Osteoblast (primary cell): ENCODE measurements around the gene LPAR1. TPM values are rescaled to one million over a fixed set of nuclear protein-coding genes. Genes with fewer than 3 reads are reported as not detected.
"Not testable (repeated sequence)": the region's sequence is repeated elsewhere in the genome, so short reads cannot be mapped to it uniquely, and the experiment has no call there.

Experiments
- DNase-seq: peaks from one replicate; pipeline ENCODE4 v3.0.0; 2011; ENCODE audit warnings: low spot score, mixed read lengths; ENCODE audit not compliant: insufficient read length; ENCODE audit errors: missing footprints
- H2AFZ ChIP-seq: 2 replicates; pipeline ENCODE4 v1.6.0; 2011; ENCODE audit warnings: mild to moderate bottlenecking, low read length
- H3K27ac ChIP-seq: 2 replicates; pipeline ENCODE4 v1.5.1; 2011; ENCODE audit warnings: mild to moderate bottlenecking, low read depth, low read length, moderate library complexity
- H3K27me3 ChIP-seq: 2 replicates; pipeline ENCODE4 v1.6.0; 2012; ENCODE audit warnings: mild to moderate bottlenecking, control low read depth, inconsistent platforms, low read length, moderate library complexity; ENCODE audit not compliant: insufficient read depth
- H3K36me3 ChIP-seq: 2 replicates; pipeline ENCODE4 v1.5.1; 2011; ENCODE audit warnings: mild to moderate bottlenecking, low read length, control low read depth, moderate library complexity; ENCODE audit not compliant: insufficient read depth
- H3K4me1 ChIP-seq: 2 replicates; pipeline ENCODE4 v1.5.1; 2011; ENCODE audit warnings: mild to moderate bottlenecking, low read length, control low read depth, moderate library complexity; ENCODE audit not compliant: insufficient read depth
- H3K4me2 ChIP-seq: 2 replicates; pipeline ENCODE4 v1.6.0; 2011; ENCODE audit warnings: mild to moderate bottlenecking, low read length; ENCODE audit not compliant: insufficient read depth
- H3K4me3 ChIP-seq: fragments of 200-600 bp; sonication (generic); 3 replicates; pipeline ENCODE4 v1.5.1; 2012; ENCODE audit warnings: mild to moderate bottlenecking, low read length, inconsistent platforms; ENCODE audit not compliant: insufficient read depth
- H3K79me2 ChIP-seq: 2 replicates; pipeline ENCODE4 v1.6.0; 2012; ENCODE audit warnings: mild to moderate bottlenecking, low read length, control low read depth, inconsistent platforms; ENCODE audit not compliant: insufficient read depth
- H3K9me3 ChIP-seq: 2 replicates; pipeline ENCODE4 v1.5.1; 2011; ENCODE audit warnings: low read depth, low read length, control low read depth
- H4K20me1 ChIP-seq: 2 replicates; pipeline ENCODE4 v1.6.0; 2012; ENCODE audit warnings: mild to moderate bottlenecking, low read length, control low read depth; ENCODE audit not compliant: insufficient read depth
- total RNA-seq: library from RNA; depleted of rRNA; stranded (reverse); fragments of >200 nt; gene quantifications from 2 replicates; pipeline ENCODE4 v1.2.3, GENCODE V29; 2012
- TF ChIP-seq, protein P1 (sequence below): IDR thresholded peaks from 2 replicates; pipeline ENCODE4 v1.5.1; 2011; ENCODE audit warnings: mild to moderate bottlenecking, low read depth, low read length, moderate library complexity; ENCODE audit errors: extremely low read depth

The LPAR1 gene
- total RNA-seq, 1 donor = 151 TPM

DNA sequence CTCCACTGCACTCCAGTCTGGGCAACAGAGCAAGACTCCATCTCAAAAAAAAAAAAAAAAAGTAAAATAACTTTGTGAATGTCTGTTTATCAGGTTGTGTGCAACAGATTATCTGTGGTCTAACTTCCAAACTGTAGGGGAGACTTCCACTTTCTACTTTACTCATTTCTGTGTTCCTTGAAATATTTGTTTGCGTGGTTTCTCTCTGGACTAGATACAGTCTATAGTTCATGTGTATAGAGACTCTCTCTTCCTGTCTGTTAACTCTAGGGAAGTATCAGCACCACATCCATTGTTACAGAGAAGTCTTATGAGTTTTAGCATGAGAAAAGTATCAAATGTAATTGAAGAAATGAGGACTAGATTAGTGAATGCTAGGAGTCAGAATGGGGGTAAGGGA lies 168.3 kb downstream of the LPAR1 start:
- no peaks in the 10 kb centered on the region for H3K4me1 ChIP-seq
- no peak overlapping the region for H3K4me2 ChIP-seq
- peaks cover 14% of the 10 kb centered on the region for H3K36me3 ChIP-seq
- no peaks in the 10 kb centered on the region for H3K9me3 ChIP-seq
- H3K27ac ChIP-seq = no peak overlapping the region
- H3K79me2 ChIP-seq = peaks cover 14% of the 10 kb centered on the region
- no peak for DNase-seq
- H3K4me3 ChIP-seq = no peak overlapping the region
- H4K20me1 ChIP-seq = no peaks in the 10 kb centered on the region
- H3K27me3 ChIP-seq = no peaks in the 10 kb centered on the region
- TF ChIP-seq, protein P1, sequence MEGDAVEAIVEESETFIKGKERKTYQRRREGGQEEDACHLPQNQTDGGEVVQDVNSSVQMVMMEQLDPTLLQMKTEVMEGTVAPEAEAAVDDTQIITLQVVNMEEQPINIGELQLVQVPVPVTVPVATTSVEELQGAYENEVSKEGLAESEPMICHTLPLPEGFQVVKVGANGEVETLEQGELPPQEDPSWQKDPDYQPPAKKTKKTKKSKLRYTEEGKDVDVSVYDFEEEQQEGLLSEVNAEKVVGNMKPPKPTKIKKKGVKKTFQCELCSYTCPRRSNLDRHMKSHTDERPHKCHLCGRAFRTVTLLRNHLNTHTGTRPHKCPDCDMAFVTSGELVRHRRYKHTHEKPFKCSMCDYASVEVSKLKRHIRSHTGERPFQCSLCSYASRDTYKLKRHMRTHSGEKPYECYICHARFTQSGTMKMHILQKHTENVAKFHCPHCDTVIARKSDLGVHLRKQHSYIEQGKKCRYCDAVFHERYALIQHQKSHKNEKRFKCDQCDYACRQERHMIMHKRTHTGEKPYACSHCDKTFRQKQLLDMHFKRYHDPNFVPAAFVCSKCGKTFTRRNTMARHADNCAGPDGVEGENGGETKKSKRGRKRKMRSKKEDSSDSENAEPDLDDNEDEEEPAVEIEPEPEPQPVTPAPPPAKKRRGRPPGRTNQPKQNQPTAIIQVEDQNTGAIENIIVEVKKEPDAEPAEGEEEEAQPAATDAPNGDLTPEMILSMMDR = no peak
- H2AFZ ChIP-seq = no peak overlapping the region

DNA sequence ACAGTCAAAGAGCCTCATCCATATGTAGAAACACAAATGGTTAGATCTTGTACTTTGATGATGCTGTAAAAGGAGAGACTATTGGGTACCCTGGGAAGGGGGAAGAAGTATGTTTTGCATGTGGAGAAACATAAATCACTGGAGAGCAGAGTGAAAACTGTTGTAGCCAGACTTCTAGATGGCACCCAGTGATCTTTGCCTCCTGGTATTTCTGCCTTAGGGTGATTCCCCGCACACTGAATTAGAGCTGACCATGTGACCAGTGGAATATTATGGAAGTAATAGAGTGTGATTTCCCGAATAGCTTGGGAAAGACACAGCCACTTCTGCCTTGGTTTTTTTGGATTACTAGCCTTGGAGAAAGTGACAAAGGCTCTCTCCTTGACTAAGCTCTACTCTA lies 174.3 kb downstream of the LPAR1 start:
- Histone ChIP-seq H3K27ac (no peak overlapping the region), H2AFZ (no peak overlapping the region), H3K79me2 (no peaks in the 10 kb centered on the region), H3K4me3 (no peak overlapping the region), H3K27me3 (no peaks in the 10 kb centered on the region), H3K36me3 (no peaks in the 10 kb centered on the region), H3K9me3 (peaks cover 11% of the 10 kb centered on the region), H4K20me1 (no peaks in the 10 kb centered on the region), H3K4me1 (no peaks in the 10 kb centered on the region), H3K4me2 (no peak overlapping the region)
- TF ChIP-seq, protein P1 = no peak
- DNase-seq = no peak

DNA sequence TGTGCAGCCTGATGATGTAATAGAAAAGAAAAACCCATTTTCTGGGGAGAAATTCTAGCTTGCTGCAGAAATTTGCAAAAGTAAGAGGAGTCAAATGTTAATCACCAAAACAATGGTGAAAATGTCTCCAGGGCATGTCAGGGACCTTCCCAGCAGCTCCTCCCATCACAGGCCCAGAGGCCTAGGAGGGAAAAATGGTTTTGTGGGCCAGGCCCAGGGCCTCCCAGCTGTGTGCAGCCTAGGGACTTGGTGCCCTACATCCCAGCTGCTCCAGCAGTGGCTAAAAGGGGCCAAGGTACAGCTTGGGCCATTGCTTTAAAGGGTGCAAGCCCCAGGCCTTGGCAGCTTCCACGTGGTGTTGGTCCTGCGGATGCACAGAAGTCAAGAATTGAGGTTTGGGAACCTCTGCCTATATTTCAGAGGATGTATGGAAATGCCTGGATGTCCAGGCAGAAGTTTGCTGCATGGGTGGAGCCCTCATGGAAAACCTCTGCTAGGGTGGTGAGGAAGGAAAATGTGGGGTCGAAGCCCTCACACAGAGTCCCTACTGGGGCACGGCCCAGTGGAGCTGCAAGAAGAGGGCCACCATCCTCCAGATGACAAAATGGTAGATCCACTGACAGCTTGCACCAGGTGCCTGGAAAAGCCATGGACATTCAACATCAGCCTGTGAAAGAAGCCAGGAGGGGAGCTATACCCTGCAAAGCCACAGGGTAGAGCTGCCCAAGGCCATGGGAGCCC lies 176.7 kb downstream of the LPAR1 start:
- H3K27ac ChIP-seq, H3K4me2 ChIP-seq, H3K27me3 ChIP-seq, H3K79me2 ChIP-seq, H3K4me1 ChIP-seq, H4K20me1 ChIP-seq, H2AFZ ChIP-seq, H3K36me3 ChIP-seq, H3K4me3 ChIP-seq, DNase-seq: not testable (repeated sequence)
- H3K9me3 ChIP-seq = peaks cover 11% of the 10 kb centered on the region

DNA sequence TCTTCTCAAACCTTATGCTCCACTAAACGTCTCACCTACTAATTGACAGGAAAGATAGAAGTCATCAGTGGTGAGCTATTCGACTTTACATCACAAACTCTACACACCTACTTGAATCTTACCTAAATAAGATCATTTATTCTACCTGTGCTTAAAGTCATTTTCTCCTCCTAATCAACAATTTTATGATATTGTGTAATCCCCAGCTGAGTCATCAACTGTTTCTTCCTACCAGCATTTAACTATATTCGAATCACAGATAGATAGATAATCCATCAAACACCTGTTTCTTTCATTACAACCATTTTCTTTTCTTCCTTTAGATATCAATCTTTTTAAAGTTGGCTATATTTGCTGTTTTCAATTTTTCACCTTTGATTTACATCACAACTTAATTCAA lies 181.5 kb downstream of the LPAR1 start:
- H3K36me3 ChIP-seq = no peaks in the 10 kb centered on the region
- TF ChIP-seq, protein P1 = no peak
- no peak overlapping the region for H3K4me3 ChIP-seq
- no peak overlapping the region for H3K4me2 ChIP-seq
- H3K27ac ChIP-seq = no peak overlapping the region
- no peaks in the 10 kb centered on the region for H3K27me3 ChIP-seq
- no peak for DNase-seq
- no peaks in the 10 kb centered on the region for H3K4me1 ChIP-seq
- no peaks in the 10 kb centered on the region for H3K79me2 ChIP-seq
- H3K9me3 ChIP-seq = peaks cover 9% of the 10 kb centered on the region
- no peak overlapping the region for H2AFZ ChIP-seq
- no peaks in the 10 kb centered on the region for H4K20me1 ChIP-seq
